ENCODE measurements around the gene FBLN7. TPM values are rescaled to one million over a fixed set of nuclear protein-coding genes. Genes with fewer than 3 reads are reported as not detected.

Gene FBLN7
- total and polyA plus RNA-seq, 2 experiments from 2014 or later, result 0.16 TPM; not detected in 1

- TF ChIP-seq CREB1 (CRISPR knock-in tag; IDR thresholded peaks at IDR 0.05; ENCODE audit: low read depth), result no peak
- TF ChIP-seq JUNB (IDR thresholded peaks at IDR 0.05; ENCODE audit: unreplicated experiment), result no peak
- no peak for TF ChIP-seq STAT1 (IDR thresholded peaks at IDR 0.05; ENCODE audit: unreplicated experiment)
- TF ChIP-seq CTCF (conservative IDR thresholded peaks at IDR 0.05; ENCODE audit: low read depth in 2 of 2), result no peak
- no peak for TF ChIP-seq EZH2 (IDR thresholded peaks at IDR 0.05; ENCODE audit: low read depth, unreplicated experiment)
- TF ChIP-seq ZNF331 (CRISPR knock-in tag; IDR thresholded peaks at IDR 0.05; ENCODE audit: low read depth), result no peak
- no peak for TF ChIP-seq EZH2phosphoT487 (IDR thresholded peaks at IDR 0.05; ENCODE audit: unreplicated experiment)
- TF ChIP-seq ZNF114 (CRISPR knock-in tag; IDR thresholded peaks at IDR 0.05), result no peak
- no peak for TF ChIP-seq ETS1 (IDR thresholded peaks at IDR 0.05)
Observed at GRCh38 chr2:112195167-112195766, 57.1 kb downstream of the FBLN7 start (continued).

GRCh38 chr2:112195950-112196349 lies 57.8 kb downstream of the FBLN7 start:
- no peak overlapping the region for H2AFZ ChIP-seq
- H3K9me3 Mint-ChIP-seq, result no peaks in the 10 kb centered on the region

More at GRCh38 chr2:112195950-112196349, 57.8 kb downstream of the FBLN7 start:
- H3K4me3 Mint-ChIP-seq, result no peak overlapping the region
- no peaks in the 10 kb centered on the region for H3F3A ChIP-seq (replicated peaks; ENCODE audit: low read depth)
- H3K4me2 ChIP-seq, result no peak overlapping the region
- H3K27ac Mint-ChIP-seq, result no peak overlapping the region
- H3K4me1 ChIP-seq (ENCODE audit: insufficient read depth), result no peaks in the 10 kb centered on the region
- no peaks in the 10 kb centered on the region for H3K36me3 ChIP-seq (ENCODE audit: insufficient read depth)
- H3K27ac ChIP-seq (ENCODE audit: low read depth), result no peak overlapping the region
- peaks cover 2% of the 10 kb centered on the region for H3K27me3 Mint-ChIP-seq (ENCODE audit: insufficient read depth, low read depth, poor library complexity)
- ATAC-seq, result no peak
- H3K79me2 ChIP-seq (replicated peaks; ENCODE audit: insufficient read depth), result no peaks in the 10 kb centered on the region
- peaks cover 3% of the 10 kb centered on the region; the same call in 1 of the 2 replicates for H3K9me2 ChIP-seq (ENCODE audit: insufficient read depth)
- TF ChIP-seq ZNF331 (CRISPR knock-in tag; IDR thresholded peaks at IDR 0.05; ENCODE audit: low read depth) (no peak), REST (IDR thresholded peaks at IDR 0.05; ENCODE audit: unreplicated experiment) (no peak)
- H4K20me1 ChIP-seq (replicated peaks; ENCODE audit: insufficient read depth), result no peaks in the 10 kb centered on the region
- H3K4me1 Mint-ChIP-seq, result peaks cover 3% of the 10 kb centered on the region; the same call in 2 of the 3 replicates
- no peaks in the 10 kb centered on the region for H3K36me3 Mint-ChIP-seq (ENCODE audit: low read depth)
- no peaks in the 10 kb centered on the region for H3K27me3 ChIP-seq (ENCODE audit: insufficient read depth)
- DNase-seq (ENCODE audit: low spot score), result no peak
- no peak overlapping the region for H3K4me3 ChIP-seq

Measured in GM23338 (cell line).